HEK293 (cell line): Measurements from ENCODE around the gene MPV17.
"Not testable (repeated sequence)": the region's sequence is repeated elsewhere in the genome, so short reads cannot be mapped to it uniquely, and the experiment has no call there.

ENCODE experiments used
- CTCF ChIA-PET: fragments of 350-600 bp; formaldehyde crosslinking; extraction: SDS; loops from one replicate; lab custom pipeline; 2021; ENCODE audit warnings: antibody characterized with exemption; lab: Yijun Ruan, JAX
- POLR2A ChIA-PET: fragments of 300-600 bp; formaldehyde crosslinking; extraction: SDS; loops from one replicate; lab custom pipeline; 2020; ENCODE audit warnings: antibody characterized with exemption, inconsistent platforms; lab: Yijun Ruan, JAX
- H3K27ac ChIP-seq: fragments of 200-500 bp; sonication (Bioruptor generic); 2 replicates; pipeline ENCODE4 v1.5.1; 2014; ENCODE audit warnings: low read depth, low read length, control low read depth, inconsistent platforms; ENCODE audit errors: extremely low read depth
- H3K36me3 ChIP-seq, 2 experiments: fragments of 200-500 bp in 1 of 2; sonication (Bioruptor generic) in 1 of 2; 1 replicate in 1 of 2; 2 replicates in 1 of 2; pipeline ENCODE4 v1.5.1; 2014 to 2017; ENCODE audit warnings: inconsistent platforms in 2 of 2, low read length in 2 of 2; ENCODE audit not compliant: control insufficient read depth in 2 of 2, insufficient read depth in 1 of 2
- H3K4me1 ChIP-seq: fragments of 200-500 bp; sonication (Bioruptor generic); 2 replicates; pipeline ENCODE4 v1.5.1; 2014; ENCODE audit warnings: mild to moderate bottlenecking, low read length, inconsistent platforms; ENCODE audit not compliant: control insufficient read depth, insufficient read depth
- H3K4me3 ChIP-seq: 2 replicates; pipeline ENCODE4 v1.5.1; 2011; ENCODE audit warnings: low read depth, mild to moderate bottlenecking, control low read depth, low read length, moderate library complexity
- H3K9me3 ChIP-seq: fragments of 200-500 bp; sonication (Bioruptor generic); 2 replicates; pipeline ENCODE4 v1.5.1; 2014; ENCODE audit warnings: low read depth, low read length, inconsistent platforms; ENCODE audit not compliant: control insufficient read depth, insufficient read depth
- GLI4 ChIP-seq: fragments of 450-650 bp; formaldehyde crosslinking; IDR thresholded peaks from 2 replicates; pipeline ENCODE4 v1.5.1; 2016; ENCODE audit warnings: missing biosample characterization, missing genetic modification characterization
- IKZF3 ChIP-seq: fragments of 450-650 bp; IDR thresholded peaks from 2 replicates; pipeline ENCODE4 v1.5.0; 2018; ENCODE audit warnings: missing biosample characterization, mild to moderate bottlenecking, missing genetic modification characterization, moderate library complexity
- KLF1 ChIP-seq: fragments of 450-650 bp; formaldehyde crosslinking; IDR thresholded peaks from 2 replicates; pipeline ENCODE4 v1.5.1; 2016; ENCODE audit warnings: missing biosample characterization, missing genetic modification characterization
- SCRT1 ChIP-seq: fragments of 450-650 bp; formaldehyde crosslinking; IDR thresholded peaks from 2 replicates; pipeline ENCODE4 v1.5.1; 2016; ENCODE audit warnings: missing biosample characterization, missing genetic modification characterization, borderline replicate concordance
- SCRT2 ChIP-seq: fragments of 450-650 bp; formaldehyde crosslinking; IDR thresholded peaks from 2 replicates; pipeline ENCODE4 v1.5.1; 2016; ENCODE audit warnings: missing biosample characterization, missing genetic modification characterization
- ZBTB17 ChIP-seq: fragments of 450-650 bp; formaldehyde crosslinking; IDR thresholded peaks from 2 replicates; pipeline ENCODE4 v1.5.1; 2016; ENCODE audit warnings: missing biosample characterization, missing genetic modification characterization
- ZEB2 ChIP-seq: fragments of 450-650 bp; formaldehyde crosslinking; IDR thresholded peaks from 2 replicates; pipeline ENCODE4 v1.5.1; 2016; ENCODE audit warnings: missing biosample characterization, missing genetic modification characterization
- ZNF175 ChIP-seq: fragments of 450-650 bp; formaldehyde crosslinking; IDR thresholded peaks from 2 replicates; pipeline ENCODE4 v1.5.1; 2016; ENCODE audit warnings: missing biosample characterization, missing genetic modification characterization
- ZNF335 ChIP-seq: fragments of 450-650 bp; formaldehyde crosslinking; conservative IDR thresholded peaks from 2 replicates; pipeline ENCODE4 v1.5.1; 2016; ENCODE audit warnings: missing biosample characterization, missing genetic modification characterization
- ZNF362 ChIP-seq: fragments of 450-650 bp; formaldehyde crosslinking; IDR thresholded peaks from 2 replicates; pipeline ENCODE4 v1.5.1; 2016; ENCODE audit warnings: missing biosample characterization, missing genetic modification characterization
- ZNF600 ChIP-seq: fragments of 450-650 bp; formaldehyde crosslinking; IDR thresholded peaks from 2 replicates; pipeline ENCODE4 v1.5.1; 2016; ENCODE audit warnings: missing biosample characterization, missing genetic modification characterization
- ZNF670 ChIP-seq: fragments of 450-650 bp; formaldehyde crosslinking; IDR thresholded peaks from 2 replicates; pipeline ENCODE4 v1.5.1; 2016; ENCODE audit warnings: missing biosample characterization, missing genetic modification characterization, low read depth
- ZSCAN5A ChIP-seq: fragments of 450-650 bp; formaldehyde crosslinking; IDR thresholded peaks from 2 replicates; pipeline ENCODE4 v1.5.1; 2016; ENCODE audit warnings: missing biosample characterization, missing genetic modification characterization
- ZXDB ChIP-seq: fragments of 450-650 bp; formaldehyde crosslinking; IDR thresholded peaks from 2 replicates; pipeline ENCODE4 v1.5.1; 2016; ENCODE audit warnings: missing biosample characterization, missing genetic modification characterization
- TF ChIP-seq, protein P1 (sequence below): fragments of 450-650 bp; formaldehyde crosslinking; IDR thresholded peaks from 2 replicates; pipeline ENCODE4 v1.5.1; 2016; ENCODE audit warnings: missing biosample characterization, missing genetic modification characterization

MPV17 gene

GRCh38 chr2:27354597-27354927 lies 31.7 kb upstream of the MPV17 start:
- TF ChIP-seq ZNF175 = no peak
- TF ChIP-seq ZNF670 (tag by site-specific recombination) = no peak
- TF ChIP-seq IKZF3 = no peak
- Histone ChIP-seq H3K9me3 (no peaks in the 10 kb centered on the region), H3K36me3 (peaks cover 0 to 7% of the 10 kb centered on the region in 2 experiments; a peak in 2 of 3 replicates), H3K4me3 (no peak overlapping the region), H3K4me1 (peaks cover 6% of the 10 kb centered on the region), H3K27ac (peak overlapping the region; percentile 20; the same call in 1 of the 2 replicates)
- CTCF ChIA-PET = interaction anchor here (0.7 to 1.0 kb wide), 3 partner anchors 34 to 106 kb away, joined by 3 to 5 read pairs (median 4); no protein-coding TSS in a partner anchor
- POLR2A ChIA-PET = interaction anchor here (1.4 kb wide), 2 partner anchors 11 to 27 kb away, joined by 4 to 9 read pairs; partner anchors contain the start of gene ZNF513

GRCh38 chr2:27353762-27354596 lies 31.1 kb upstream of the MPV17 start:
- Histone ChIP-seq H3K36me3 (peaks cover 0 to 7% of the 10 kb centered on the region in 2 experiments; a peak in 2 of 3 replicates), H3K9me3 (no peaks in the 10 kb centered on the region), H3K4me3 (no peak overlapping the region), H3K4me1 (peaks cover 6% of the 10 kb centered on the region), H3K27ac (peak overlapping the region; percentile 20)
- POLR2A ChIA-PET = interaction anchor here (0.7 to 1.4 kb wide), 4 partner anchors 12 to 109 kb away, joined by 3 to 9 read pairs (median 4); partner anchors contain the start of gene ZNF513
- TF ChIP-seq KLF1 (tag by site-specific recombination) (peak; percentile 83), GLI4 (tag by site-specific recombination) (no peak), SCRT2 (peak; percentile 77; the same call in 1 of the 2 replicates), ZBTB17 (peak; percentile 91), ZNF362 (peak; percentile 79; the same call in 1 of the 2 replicates), ZSCAN5A (no peak), ZXDB (tag by site-specific recombination) (0 out of 2 replicates have a peak, but pooled peaks have one; percentile 32), SCRT1 (tag by site-specific recombination) (0 out of 2 replicates have a peak, but pooled peaks have one; percentile 40), ZEB2 (0 out of 2 replicates have a peak, but pooled peaks have one; percentile 24), ZNF335 (0 out of 2 replicates have a peak, but pooled peaks have one; percentile 8), ZNF600 (tag by site-specific recombination) (0 out of 2 replicates have a peak, but pooled peaks have one; percentile 17)
- TF ChIP-seq, protein P1, sequence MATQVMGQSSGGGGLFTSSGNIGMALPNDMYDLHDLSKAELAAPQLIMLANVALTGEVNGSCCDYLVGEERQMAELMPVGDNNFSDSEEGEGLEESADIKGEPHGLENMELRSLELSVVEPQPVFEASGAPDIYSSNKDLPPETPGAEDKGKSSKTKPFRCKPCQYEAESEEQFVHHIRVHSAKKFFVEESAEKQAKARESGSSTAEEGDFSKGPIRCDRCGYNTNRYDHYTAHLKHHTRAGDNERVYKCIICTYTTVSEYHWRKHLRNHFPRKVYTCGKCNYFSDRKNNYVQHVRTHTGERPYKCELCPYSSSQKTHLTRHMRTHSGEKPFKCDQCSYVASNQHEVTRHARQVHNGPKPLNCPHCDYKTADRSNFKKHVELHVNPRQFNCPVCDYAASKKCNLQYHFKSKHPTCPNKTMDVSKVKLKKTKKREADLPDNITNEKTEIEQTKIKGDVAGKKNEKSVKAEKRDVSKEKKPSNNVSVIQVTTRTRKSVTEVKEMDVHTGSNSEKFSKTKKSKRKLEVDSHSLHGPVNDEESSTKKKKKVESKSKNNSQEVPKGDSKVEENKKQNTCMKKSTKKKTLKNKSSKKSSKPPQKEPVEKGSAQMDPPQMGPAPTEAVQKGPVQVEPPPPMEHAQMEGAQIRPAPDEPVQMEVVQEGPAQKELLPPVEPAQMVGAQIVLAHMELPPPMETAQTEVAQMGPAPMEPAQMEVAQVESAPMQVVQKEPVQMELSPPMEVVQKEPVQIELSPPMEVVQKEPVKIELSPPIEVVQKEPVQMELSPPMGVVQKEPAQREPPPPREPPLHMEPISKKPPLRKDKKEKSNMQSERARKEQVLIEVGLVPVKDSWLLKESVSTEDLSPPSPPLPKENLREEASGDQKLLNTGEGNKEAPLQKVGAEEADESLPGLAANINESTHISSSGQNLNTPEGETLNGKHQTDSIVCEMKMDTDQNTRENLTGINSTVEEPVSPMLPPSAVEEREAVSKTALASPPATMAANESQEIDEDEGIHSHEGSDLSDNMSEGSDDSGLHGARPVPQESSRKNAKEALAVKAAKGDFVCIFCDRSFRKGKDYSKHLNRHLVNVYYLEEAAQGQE (tag by site-specific recombination) = no peak
- CTCF ChIA-PET = interaction anchor here (0.7 to 1.4 kb wide), 4 partner anchors 34 to 105 kb away, joined by 3 to 5 read pairs (median 4); no protein-coding TSS in a partner anchor

GRCh38 chr2:27353386-27353761 lies 30.5 kb upstream of the MPV17 start:
- CTCF ChIA-PET = interaction anchor here (1.4 kb wide), 1 partner anchor 61 kb away, joined by 4 read pairs; no protein-coding TSS in a partner anchor
- not testable (repeated sequence) for H3K9me3 ChIP-seq, H3K27ac ChIP-seq, H3K4me1 ChIP-seq, H3K36me3 ChIP-seq, H3K4me3 ChIP-seq
- POLR2A ChIA-PET = interaction anchor here (0.6 to 1.4 kb wide), 4 partner anchors 12 to 222 kb away, joined by 3 to 9 read pairs (median 4); partner anchors contain the start of gene ZNF513
